Gastroesophageal sphincter (tissue), 3 donors: ENCODE measurements around the gene CACNA1C.

Experiments
- EP300 ChIP-seq: sonication (generic); formaldehyde crosslinking; IDR thresholded peaks from one replicate; pipeline ENCODE4 v1.6.1; 2017; ENCODE audit warnings: antibody characterized with exemption, mild to moderate bottlenecking
- POLR2A ChIP-seq, 2 donors: fragments of 450-650 bp; IDR thresholded peaks; one replicate each; pipeline ENCODE4 v1.6.1; 2017; ENCODE audit warnings: antibody characterized with exemption in 2 of 2, mild to moderate bottlenecking in 2 of 2, moderate library complexity in 1 of 2
- POLR2AphosphoS5 ChIP-seq: sonication (generic); formaldehyde crosslinking; IDR thresholded peaks from one replicate; pipeline ENCODE4 v1.6.1; 2017; ENCODE audit warnings: antibody characterized with exemption
- TF ChIP-seq, protein P1 (sequence below), 4 experiments: fragments of 200-600 bp in 2 of 4; fragments of 450-650 bp in 2 of 4; sonication (generic) in 1 of 4; IDR thresholded peaks; one replicate each; pipeline ENCODE4 v1.5.1; 2017 to 2019; ENCODE audit warnings: antibody characterized with exemption in 4 of 4, mild to moderate bottlenecking in 2 of 4, moderate library complexity in 2 of 4

- TF ChIP-seq, protein P1, sequence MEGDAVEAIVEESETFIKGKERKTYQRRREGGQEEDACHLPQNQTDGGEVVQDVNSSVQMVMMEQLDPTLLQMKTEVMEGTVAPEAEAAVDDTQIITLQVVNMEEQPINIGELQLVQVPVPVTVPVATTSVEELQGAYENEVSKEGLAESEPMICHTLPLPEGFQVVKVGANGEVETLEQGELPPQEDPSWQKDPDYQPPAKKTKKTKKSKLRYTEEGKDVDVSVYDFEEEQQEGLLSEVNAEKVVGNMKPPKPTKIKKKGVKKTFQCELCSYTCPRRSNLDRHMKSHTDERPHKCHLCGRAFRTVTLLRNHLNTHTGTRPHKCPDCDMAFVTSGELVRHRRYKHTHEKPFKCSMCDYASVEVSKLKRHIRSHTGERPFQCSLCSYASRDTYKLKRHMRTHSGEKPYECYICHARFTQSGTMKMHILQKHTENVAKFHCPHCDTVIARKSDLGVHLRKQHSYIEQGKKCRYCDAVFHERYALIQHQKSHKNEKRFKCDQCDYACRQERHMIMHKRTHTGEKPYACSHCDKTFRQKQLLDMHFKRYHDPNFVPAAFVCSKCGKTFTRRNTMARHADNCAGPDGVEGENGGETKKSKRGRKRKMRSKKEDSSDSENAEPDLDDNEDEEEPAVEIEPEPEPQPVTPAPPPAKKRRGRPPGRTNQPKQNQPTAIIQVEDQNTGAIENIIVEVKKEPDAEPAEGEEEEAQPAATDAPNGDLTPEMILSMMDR (IDR thresholded peaks at IDR 0.05) = no peak
- no peak for TF ChIP-seq POLR2A (IDR thresholded peaks at IDR 0.05)
- no peak for TF ChIP-seq POLR2AphosphoS5
- TF ChIP-seq EP300 = no peak
Measured at GRCh38 chr12:2306735-2307134, 253.9 kb downstream of the CACNA1C start.
